ENCODE data around the gene FTO.
A peak's percentile ranks its signal among the peaks of the same experiment; 100 is the strongest.

FTO gene

GRCh38 chr16:53967572-53967971 lies 263.6 kb downstream of the FTO start:
- no peak for DNase-seq

GRCh38 chr16:53968454-53968853 lies 264.5 kb downstream of the FTO start:
- DNase-seq: no peak

DNA sequence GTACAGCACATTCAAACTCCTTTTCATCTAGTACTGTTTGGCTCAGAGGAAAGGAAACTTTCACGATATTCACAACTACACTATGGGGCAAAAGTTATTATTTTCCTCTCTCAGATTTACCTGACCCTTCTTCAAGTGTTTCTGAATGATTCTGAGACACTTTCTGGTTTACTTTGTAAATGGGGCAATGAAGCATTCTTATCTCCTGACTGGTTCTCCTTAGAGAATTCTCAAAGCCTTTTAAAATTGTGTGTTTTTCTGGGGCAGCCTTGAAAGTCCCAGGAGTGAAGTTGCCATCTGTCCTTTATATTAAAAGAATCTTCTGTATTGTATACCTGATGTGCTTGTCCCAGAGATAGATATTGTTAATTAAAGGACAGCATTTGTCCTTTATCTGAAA lies 264.9 kb downstream of the FTO start:
- no peak for DNase-seq

- DNase-seq: no peak
Measured at GRCh38 chr16:53971616-53972015, 267.7 kb downstream of the FTO start.

DNA sequence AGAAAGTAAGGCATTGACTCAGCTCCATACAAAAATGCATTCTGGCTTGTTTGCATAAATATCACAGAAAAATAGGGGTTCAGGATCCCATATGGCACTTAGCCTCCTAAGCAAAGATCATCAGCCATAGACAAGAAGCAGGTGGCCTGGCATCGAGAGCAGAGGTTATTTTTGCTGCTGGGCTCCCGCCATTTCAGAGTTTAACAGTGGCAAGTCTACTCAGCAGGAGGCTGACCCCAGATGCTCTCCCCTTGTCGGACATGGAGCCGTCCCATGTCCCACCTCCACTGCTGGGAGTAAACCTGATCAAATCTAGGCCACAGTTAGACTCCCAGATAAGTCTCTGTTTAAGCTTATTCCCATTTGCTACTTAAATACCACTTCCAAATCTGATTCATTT lies 269.1 kb downstream of the FTO start:
- peak in 1 of 14 donors; percentile 87 for DNase-seq

DNA sequence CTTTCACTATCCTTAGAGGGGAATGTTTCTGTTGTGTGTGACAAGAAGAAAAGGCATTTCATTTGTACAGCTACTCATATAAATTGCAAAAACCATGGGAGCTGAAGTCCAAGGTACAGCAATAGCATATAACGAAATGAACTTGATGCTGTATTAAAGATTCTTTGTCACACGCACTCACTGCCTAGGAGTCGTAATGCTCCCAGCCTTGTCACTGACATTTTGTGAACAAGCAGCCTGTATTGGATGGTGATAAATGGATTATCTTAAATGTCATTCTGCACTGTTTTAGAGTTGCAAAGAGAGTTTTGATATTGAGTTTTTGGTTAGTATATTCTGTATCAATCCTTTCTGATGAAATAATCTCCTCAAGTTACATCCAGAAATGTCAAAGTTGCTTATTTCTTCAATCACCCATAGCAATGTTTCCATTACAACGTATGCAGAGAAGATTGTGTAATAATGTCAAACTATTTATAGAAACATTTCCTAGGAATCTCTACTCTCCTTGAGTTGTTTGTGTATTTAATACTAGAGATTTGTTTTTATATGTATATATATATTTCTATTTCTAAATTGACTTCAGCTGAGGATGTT lies 270.6 kb downstream of the FTO start:
- no peak for DNase-seq

GRCh38 chr16:53980675-53981074 lies 276.7 kb downstream of the FTO start:
- DNase-seq: no peak

GRCh38 chr16:53982631-53983042 lies 278.7 kb downstream of the FTO start:
- DNase-seq: no peak

DNA sequence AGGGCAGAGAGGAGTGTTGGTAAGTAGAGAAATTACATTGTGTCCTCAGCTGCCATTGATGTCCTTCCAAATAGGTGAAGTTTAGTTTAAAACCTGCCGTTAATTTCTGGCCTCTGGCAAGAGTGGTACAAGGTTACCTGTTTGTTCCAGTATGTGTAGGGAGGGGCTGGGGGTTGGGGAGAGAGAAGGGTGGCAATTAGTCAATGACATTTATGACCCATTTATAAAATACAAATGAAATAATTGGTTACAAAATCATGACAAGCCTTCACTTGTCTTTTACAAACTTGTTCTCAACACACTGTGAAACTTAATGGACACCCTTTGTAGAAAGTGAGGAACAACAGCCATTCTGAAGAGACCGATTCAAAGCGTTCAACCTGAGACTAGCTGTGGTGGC lies 281.0 kb downstream of the FTO start:
- DNase-seq: no peak

GRCh38 chr16:53985861-53986260 lies 281.9 kb downstream of the FTO start:
- DNase-seq: no peak

- no peak for DNase-seq
Measured at GRCh38 chr16:53986793-53987192, 282.8 kb downstream of the FTO start.

DNA sequence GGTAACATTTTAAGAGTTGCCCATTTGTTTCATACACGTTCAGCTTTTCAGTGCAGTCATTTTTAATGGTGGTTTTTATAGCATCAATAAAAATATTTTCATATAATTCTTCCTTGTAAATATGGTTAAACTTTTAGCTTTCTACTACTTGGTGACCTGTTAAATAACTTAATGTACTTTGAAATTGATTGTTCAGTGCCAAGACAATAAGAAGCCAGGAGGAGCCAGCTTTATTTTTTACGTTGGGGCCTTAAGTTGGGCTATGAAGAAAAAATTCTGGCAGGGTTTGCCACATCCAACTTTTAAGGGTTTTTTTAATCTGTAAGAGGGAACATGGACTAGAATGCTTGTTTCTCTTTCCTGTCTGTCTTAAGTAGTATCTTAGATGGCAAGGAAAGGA lies 284.2 kb downstream of the FTO start:
- DNase-seq: no peak

DNA sequence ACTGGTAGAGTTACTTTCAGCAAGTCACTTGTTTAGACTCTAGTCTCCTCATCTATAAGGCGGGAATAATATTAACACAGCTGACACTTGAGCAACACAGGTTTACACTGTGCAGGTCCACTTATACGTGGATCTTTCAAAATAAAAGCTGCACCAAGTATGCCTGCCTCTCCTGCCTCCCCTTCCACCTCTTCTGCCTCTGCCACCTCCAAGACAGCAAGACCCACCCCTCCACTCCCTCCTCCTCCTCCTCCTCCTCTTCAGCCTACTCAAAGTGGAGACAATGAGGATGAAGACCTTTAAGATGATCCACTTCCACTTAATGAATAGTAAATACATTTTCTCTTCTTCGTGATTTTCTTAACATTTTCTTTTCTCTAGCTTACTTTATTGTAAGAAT lies 285.6 kb downstream of the FTO start:
- no peak for DNase-seq

- DNase-seq: no peak
Measured at GRCh38 chr16:53991754-53992378, 287.9 kb downstream of the FTO start.

DNA sequence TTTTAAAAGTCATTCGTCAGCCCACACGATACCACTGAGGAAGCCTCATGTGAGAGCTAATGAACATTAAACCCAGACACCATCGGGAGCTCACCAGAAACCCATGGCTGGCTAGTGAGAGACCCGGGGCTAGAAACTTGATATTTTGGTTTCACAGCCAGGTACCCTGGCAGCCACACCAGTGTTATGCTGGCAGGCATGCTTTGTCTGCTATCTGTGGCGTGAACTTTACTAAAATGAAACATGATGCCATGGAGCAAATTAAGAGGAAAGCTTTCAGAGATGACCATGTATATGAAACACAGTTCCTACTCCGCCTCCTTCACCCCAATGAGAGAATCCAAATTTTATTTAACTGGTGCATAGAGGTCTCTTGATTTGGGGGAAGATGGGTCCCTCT lies 291.4 kb downstream of the FTO start:
- DNase-seq: no peak

DNA sequence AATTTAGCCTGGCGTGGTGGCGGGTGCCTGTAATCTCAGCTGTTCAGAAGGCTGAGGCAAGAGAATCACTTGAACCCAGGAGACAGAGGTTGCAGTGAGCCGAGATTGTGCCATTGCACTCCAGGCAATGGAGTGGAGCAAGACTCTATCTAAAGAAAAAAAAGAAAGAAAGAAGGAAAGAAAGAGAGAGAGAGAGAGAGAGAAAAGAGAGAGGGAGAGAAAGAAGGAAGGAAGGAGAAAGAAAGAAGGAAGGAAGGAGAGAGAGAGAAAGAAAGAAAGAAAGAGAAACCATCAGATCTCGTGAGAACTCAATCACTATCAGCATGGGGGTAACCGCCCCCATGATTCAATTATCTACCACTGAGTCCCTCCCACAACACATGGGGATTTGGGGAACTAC lies 293.0 kb downstream of the FTO start:
- DNase-seq: no peak

DNA sequence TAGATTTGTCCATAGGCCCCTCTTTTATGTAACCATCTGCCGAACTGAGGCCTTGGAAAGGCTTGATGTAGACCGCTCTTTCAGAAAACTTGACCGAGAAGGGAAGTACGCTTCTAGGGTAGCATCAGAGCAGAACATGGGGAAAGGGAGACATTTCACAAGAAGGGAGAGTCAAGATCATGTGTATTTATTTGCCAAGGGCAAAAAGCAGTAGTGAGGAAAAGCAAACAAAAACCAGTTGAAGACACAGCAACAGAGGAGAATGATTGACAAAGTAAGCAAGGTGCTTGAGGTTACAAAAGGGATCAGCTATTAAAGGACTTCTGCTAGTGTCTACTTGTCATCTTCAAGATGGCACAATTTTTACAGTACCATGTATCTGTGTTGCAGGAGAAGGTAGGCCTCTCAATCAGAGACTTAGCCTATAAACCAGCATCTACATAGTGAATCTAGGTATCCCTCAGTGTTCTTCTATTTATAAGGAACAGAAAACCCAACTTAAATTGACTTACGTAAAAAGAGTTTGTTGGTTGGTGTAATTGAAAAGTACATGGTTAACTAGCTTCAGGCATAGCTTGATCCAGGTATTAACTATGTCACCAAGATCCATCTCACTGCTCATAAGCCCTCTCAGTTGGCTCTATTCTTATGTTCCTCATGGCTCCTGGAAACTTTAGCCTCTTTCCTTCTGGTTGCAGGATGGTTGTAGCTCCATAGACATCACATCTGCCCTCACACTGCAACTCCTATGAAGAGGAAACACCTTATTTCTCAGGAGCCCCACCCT lies 294.3 kb downstream of the FTO start:
- DNase-seq: no peak

- DNase-seq: no peak
Measured at GRCh38 chr16:53998966-53999522, 295.1 kb downstream of the FTO start.

DNA sequence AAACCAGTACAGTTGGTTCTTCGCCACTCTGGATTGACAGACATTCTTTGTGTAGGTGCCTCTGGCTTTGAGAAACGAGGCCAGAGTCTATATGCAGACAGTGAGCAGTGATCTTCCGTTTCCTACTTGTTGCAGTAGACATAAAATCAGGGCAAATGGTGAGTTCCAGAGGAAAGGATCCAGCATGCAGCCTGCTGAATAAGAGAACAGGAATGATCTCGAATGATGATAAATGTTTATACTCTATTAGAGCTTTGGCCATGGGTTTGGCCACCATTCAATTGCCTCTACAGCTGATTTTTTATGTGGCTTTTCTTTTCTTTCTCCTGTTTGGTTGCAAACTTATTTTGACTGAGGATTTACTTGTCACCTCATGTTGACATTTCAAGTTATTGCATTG lies 295.9 kb downstream of the FTO start:
- DNase-seq: no peak

DNA sequence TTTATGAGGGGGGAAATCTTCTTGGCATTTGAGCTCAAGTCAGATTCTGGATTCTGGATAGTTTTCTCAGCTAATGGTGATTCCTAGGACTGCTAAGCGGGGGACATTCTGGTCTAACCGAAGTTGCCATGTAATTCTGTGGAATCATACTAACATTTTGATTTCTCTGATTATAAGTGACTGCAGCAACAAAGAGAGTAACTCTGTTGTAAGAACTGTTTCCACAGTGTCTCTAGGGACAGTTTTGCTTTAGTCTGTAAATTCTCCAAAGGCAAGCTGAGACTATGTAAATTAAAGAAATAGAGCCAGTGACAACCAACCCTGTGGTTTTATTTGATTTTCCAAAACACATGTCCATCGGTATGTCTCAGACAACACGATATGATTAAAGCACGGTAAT lies 296.4 kb downstream of the FTO start:
- no peak for DNase-seq

GRCh38 chr16:54006693-54007092 lies 302.7 kb downstream of the FTO start:
- DNase-seq: no peak

- no peak for DNase-seq
Measured at GRCh38 chr16:54007504-54007903, 303.5 kb downstream of the FTO start.

- DNase-seq: no peak
Measured at GRCh38 chr16:54009464-54010176, 305.7 kb downstream of the FTO start.

Measured in C1 segment of cervical spinal cord (tissue), 14 donors.